Measurements from ENCODE around the gene SPPL2B.

SPPL2B gene

GRCh38 chr19:2323707-2324106, 4.8 kb upstream of the SPPL2B start:
- no peak for DNase-seq (ENCODE audit: low spot score)

GRCh38 chr19:2324220-2324948, 4.1 kb upstream of the SPPL2B start:
- DNase-seq (ENCODE audit: low spot score), result no peak

DNA sequence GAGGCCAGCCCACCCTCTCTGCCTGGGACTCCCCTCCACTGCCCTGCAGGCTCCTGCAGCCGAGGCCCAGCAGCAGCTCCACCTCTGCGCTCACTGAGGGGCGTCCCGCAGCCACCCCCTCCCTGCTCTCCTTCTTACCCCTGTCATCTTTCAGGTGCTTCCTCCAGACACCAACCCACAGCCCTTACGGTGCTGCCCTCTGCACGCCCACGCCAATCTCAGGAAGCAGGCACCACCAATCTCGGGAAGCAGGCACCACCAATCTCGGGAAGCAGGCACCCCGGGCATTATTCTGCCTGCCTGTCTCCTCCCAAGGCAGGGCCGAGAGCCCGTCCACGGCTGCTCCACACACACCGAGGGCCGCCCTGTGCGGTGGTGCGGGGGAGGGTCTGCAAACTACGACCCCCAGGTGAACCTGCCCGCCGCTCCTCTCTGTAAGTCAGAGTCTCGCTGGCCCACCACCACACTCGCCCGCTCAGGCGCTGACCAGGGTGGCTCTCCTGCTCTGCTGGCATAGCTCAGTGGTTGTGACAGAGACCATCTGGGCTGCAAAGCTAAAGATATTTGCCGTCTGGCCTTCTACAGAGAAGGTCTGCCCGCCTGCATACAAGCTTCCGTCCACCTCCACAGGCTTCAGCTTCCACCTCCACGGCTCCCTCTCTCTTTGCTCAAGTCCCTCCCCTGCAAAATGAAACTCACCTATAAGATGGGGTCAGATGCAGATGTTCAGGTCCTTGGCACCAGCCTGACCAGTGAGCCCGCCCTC, 3.0 kb upstream of the SPPL2B start:
- no peak for DNase-seq (ENCODE audit: low spot score)

GRCh38 chr19:2326699-2327360, 1.7 kb upstream of the SPPL2B start:
- no peak for DNase-seq (ENCODE audit: low spot score)

DNA sequence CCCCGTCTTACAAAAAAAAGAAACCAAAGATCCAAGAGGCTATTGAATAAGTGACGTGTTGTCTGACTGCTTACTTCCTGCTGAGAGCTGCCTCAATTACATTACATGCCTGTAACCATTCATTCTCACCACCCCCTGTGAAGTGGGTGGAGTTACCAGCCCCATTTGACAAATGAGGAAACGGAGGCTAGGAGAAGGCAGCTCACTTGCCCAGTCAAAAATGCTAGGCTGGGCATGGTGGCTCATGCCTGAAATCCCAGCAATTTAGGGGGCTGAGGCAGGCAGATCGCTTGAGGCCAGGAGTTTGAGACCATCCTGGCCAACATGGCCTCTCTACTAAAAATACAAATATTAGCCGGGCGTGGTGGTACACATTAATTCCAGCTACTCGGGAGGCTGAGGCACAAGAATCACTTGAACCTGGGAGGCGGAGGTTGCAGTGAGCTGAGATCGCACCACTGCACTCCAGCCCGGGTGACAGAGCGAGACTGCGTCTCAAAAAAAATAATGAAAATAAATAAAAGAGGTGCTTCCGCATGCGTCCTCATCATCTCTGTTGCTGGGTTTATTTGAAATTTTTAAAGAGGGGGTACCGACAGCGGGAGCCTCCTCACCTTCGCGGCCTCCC, 597 bp upstream of the SPPL2B start:
- DNase-seq (ENCODE audit: low spot score), result peak; percentile 80

GRCh38 chr19:2329149-2329478, 630 bp downstream of the SPPL2B start:
- DNase-seq (ENCODE audit: low spot score), result no peak

GRCh38 chr19:2329501-2329916, 1.0 kb downstream of the SPPL2B start:
- DNase-seq (ENCODE audit: low spot score), result no peak

- DNase-seq (ENCODE audit: low spot score), result no peak
Observed at GRCh38 chr19:2330255-2330631, 1.8 kb downstream of the SPPL2B start.

DNA sequence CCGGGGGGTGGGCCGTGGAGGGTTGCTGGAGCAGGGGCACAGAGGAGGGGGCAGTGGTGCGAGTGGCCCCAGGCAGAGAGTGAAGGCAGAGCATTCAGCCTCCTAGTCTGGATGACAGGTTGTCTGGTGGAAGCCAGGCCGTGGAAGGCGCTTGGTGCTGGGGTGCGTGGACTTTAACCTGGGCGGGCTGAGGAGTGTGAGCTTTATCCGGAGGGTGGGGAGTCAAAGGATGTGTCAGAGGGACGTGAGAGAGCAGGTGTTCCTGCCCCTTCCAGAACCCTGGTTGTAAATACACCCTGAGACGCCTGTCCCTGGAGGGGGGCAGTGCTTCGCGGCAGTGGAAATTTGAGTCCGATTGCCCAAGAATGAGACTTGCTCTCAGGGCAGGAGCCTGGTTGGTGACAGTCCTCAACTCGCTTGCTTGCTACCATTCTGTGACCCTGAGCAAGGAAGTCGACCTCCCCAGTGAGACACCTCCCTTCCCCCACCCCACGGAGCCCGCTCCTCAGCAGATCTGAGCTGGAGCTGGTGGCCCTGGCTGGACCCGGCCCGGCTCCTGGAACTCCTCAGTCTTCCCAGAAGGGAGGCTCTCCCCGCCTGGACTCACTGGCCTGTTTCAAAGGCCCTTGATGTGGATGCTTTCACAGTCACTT, 2.3 kb downstream of the SPPL2B start:
- DNase-seq (ENCODE audit: low spot score), result no peak

GRCh38 chr19:2331601-2332246, 3.2 kb downstream of the SPPL2B start:
- peak; percentile 71 for DNase-seq (ENCODE audit: low spot score)

GRCh38 chr19:2332341-2333026, 4.0 kb downstream of the SPPL2B start:
- DNase-seq (ENCODE audit: low spot score), result no peak

- DNase-seq (ENCODE audit: low spot score), result no peak
Observed at GRCh38 chr19:2333027-2333806, 4.7 kb downstream of the SPPL2B start.

DNA sequence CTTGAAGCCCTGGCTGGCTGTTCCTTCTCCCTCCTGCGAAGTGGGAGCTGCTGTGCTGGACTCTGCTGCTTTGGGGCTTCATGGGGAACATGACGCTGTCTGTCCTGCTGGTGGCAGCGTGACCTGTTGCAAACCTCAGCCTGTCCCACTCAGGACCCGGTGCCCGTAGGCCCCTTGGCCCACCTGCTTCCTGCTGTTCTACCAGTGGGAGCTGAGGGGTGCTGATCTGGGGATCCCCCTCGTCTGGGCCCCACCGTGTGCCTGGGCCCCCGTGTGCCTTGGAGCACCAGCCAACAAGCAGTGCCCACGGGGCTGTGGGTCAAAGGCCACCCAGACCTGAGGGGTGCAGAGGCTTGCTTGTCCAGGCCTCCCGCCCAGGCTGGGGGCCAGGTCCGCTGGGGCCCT, 5.3 kb downstream of the SPPL2B start:
- no peak for DNase-seq (ENCODE audit: low spot score)

GRCh38 chr19:2334426-2334825, 5.9 kb downstream of the SPPL2B start:
- DNase-seq (ENCODE audit: low spot score), result no peak

- DNase-seq (ENCODE audit: low spot score), result no peak
Observed at GRCh38 chr19:2334986-2335846, 6.7 kb downstream of the SPPL2B start.

DNA sequence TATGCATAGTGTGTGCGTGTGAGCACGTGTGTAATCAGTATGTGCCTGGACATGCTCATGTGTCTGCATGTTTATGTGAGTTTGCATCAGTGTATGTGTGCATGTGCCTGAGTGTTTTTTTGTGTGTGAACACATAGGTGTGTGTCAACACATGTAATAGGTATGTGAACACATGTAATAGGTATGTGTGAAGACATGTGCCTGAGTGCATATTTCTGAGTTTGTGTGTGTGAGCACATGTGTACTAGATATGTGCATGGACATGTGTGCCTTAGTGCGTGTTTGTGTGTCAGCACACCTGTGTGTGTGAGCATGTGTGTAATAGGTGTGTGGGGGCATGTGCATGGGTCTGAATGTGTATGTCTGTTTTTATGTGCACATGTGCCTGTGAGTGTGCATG, 7.4 kb downstream of the SPPL2B start:
- no peak for DNase-seq (ENCODE audit: low spot score)

DNA sequence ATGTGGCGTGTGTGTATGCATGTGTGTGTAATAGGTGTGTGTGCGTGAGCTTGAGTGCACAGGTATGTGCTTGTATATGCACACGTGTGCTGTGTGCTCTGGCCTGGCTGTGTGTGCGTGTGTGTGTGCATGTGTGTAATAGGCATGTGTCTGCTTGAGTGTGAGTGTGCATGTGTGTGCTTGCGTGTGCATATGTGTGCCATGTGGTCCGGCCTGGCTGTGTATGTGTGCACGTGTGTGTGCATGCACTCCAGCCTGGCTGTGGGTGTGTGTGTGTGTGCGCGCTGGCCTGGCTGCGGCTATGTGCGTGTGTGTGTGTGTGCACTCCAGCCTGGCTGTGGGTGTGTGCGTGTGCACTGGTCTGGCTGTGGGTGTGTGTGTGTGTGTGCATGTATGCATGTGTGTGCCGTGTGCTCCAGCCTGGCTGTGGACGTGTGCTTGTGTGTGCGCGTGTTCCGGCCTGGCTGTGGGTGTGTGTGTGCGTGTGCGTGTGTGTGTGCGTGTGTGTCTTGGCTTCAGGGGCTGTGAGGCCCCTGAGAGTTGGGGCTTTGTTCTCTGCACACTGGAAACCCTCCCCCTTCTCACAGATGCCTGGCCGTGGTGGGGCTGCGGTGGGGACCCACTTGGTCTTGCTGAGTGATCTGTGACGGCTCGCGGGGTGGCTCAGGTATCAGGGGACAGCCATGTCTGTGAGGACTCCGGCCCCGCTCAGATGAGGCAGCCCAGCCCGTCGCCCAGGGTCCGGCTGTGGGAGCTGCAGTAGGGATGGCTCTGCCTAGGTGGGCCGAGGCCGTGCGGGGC, 8.2 kb downstream of the SPPL2B start:
- no peak for DNase-seq (ENCODE audit: low spot score)

- DNase-seq (ENCODE audit: low spot score), result peak; percentile 76
Observed at GRCh38 chr19:2337329-2337707, 8.8 kb downstream of the SPPL2B start.

Data from Ammon's horn (tissue), 1 donor.